A673 (cell line): Measurements from ENCODE around the gene TPX2. TPM values are rescaled to one million over a fixed set of nuclear protein-coding genes. Genes with fewer than 3 reads are reported as not detected.

ENCODE experiments used
- BruUV-seq: library from RNA; stranded (reverse); fragments of 400-500 nt; replicated peaks from 2 replicates; lab custom pipeline; 2021; lab: Mats Ljungman, UMichigan
- CTCF ChIA-PET: fragments of 300-600 bp; sonication (Branson Sonifier 250); formaldehyde crosslinking; loops from one replicate; lab custom pipeline; 2022; ENCODE audit warnings: antibody characterized with exemption; lab: Charles Lee
- POLR2A ChIA-PET: fragments of 300-600 bp; sonication (Branson Sonifier 250); formaldehyde crosslinking; loops from one replicate; lab custom pipeline; 2022; ENCODE audit warnings: antibody characterized with exemption; ENCODE audit not compliant: low non-redundant PET; lab: Charles Lee
- DNase-seq: peaks from one replicate; pipeline ENCODE4 v3.0.0-alpha.2; 2015; ENCODE audit warnings: low spot score
- H3K27ac ChIP-seq: fragments of 200-600 bp; sonication (generic); 2 replicates; pipeline ENCODE4 v1.5.1; 2016; ENCODE audit warnings: mixed run types, low read depth, mild to moderate bottlenecking, mixed read lengths, antibody characterized with exemption, low read length; ENCODE audit not compliant: poor library complexity, severe bottlenecking
- H3K27me3 ChIP-seq: fragments of 200-600 bp; sonication (generic); replicated peaks from 2 replicates; pipeline ENCODE4 v1.6.1; 2017; ENCODE audit warnings: mixed run types, low read depth, mild to moderate bottlenecking, mixed read lengths, antibody characterized with exemption, low read length; ENCODE audit not compliant: insufficient read depth, poor library complexity
- H3K36me3 ChIP-seq: fragments of 200-600 bp; sonication (generic); 2 replicates; pipeline ENCODE4 v1.6.1; 2016; ENCODE audit warnings: mixed run types, mild to moderate bottlenecking, mixed read lengths, antibody characterized with exemption, low read length; ENCODE audit not compliant: insufficient read depth, poor library complexity, severe bottlenecking
- H3K4me1 ChIP-seq: fragments of 200-600 bp; sonication (generic); 2 replicates; pipeline ENCODE4 v1.6.1; 2017; ENCODE audit warnings: mixed run types, mild to moderate bottlenecking, mixed read lengths, antibody characterized with exemption, low read length; ENCODE audit not compliant: insufficient read depth, poor library complexity, severe bottlenecking
- H3K4me3 ChIP-seq: fragments of 200-600 bp; sonication (generic); 2 replicates; pipeline ENCODE4 v1.5.1; 2016; ENCODE audit warnings: low read depth, mixed run types, mild to moderate bottlenecking, mixed read lengths, low read length; ENCODE audit not compliant: poor library complexity, severe bottlenecking
- H3K9me3 ChIP-seq: fragments of 200-600 bp; sonication (generic); 2 replicates; pipeline ENCODE4 v1.6.1; 2016; ENCODE audit warnings: mixed run types, low read depth, mild to moderate bottlenecking, mixed read lengths, antibody characterized with exemption, low read length; ENCODE audit not compliant: poor library complexity, severe bottlenecking
- CTCF ChIP-seq: fragments of 300-800, 200-600 bp; sonication (generic); conservative IDR thresholded peaks from 2 replicates; pipeline ENCODE4 v1.5.1; 2017; ENCODE audit warnings: low read depth, mild to moderate bottlenecking, antibody characterized with exemption, low read length, moderate library complexity, mixed read lengths
- EZH2 ChIP-seq: fragments of 200-600 bp; sonication (generic); IDR thresholded peaks from 2 replicates; pipeline ENCODE4 v1.6.1; 2017; ENCODE audit warnings: borderline replicate concordance, low read depth, mild to moderate bottlenecking, mixed read lengths, antibody characterized with exemption, low read length; ENCODE audit not compliant: poor library complexity, severe bottlenecking
- intact Hi-C: fragments of 100-400 bp; cut with micrococcal nuclease; formaldehyde crosslinking; loops from one replicate; pipeline ENCODE4 v1.10.0; 2022; ENCODE audit not compliant: unreplicated experiment
- total RNA-seq: library from RNA; stranded (reverse); gene quantifications from 2 replicates; pipeline ENCODE4 v1.2.3, GENCODE V29; 2021

TPX2 gene
- total RNA-seq, 1 experiment from 2014 or later: 187 TPM

GRCh38 chr20:31747640-31748039, 8.6 kb downstream of the TPX2 start:
- ChIA-PET CTCF (no interaction called here), POLR2A (no interaction called here)
- intact Hi-C loops: no loop called here
- Histone ChIP-seq H3K9me3 (no peaks in the 10 kb centered on the region), H3K36me3 (peaks cover 62% of the 10 kb centered on the region), H3K4me1 (no peaks in the 10 kb centered on the region), H3K27ac (no peak overlapping the region), H3K4me3 (no peak overlapping the region), H3K27me3 (no peaks in the 10 kb centered on the region)
- no peak for DNase-seq
- no peak for TF ChIP-seq EZH2
- TF ChIP-seq CTCF: no peak
- no TSS peak for BruUV-seq

- H3K36me3 ChIP-seq: peaks cover 56% of the 10 kb centered on the region
- no peak overlapping the region for H3K4me3 ChIP-seq
- ChIA-PET POLR2A (interaction anchor here (0.6 kb wide), 1 partner anchor 10 kb away, joined by 3 read pairs; the partner anchor contains the start of gene TPX2), CTCF (no interaction called here)
- no peak overlapping the region for H3K27ac ChIP-seq
- BruUV-seq: no TSS peak
- TF ChIP-seq EZH2: no peak
- TF ChIP-seq CTCF: no peak
- no peaks in the 10 kb centered on the region for H3K4me1 ChIP-seq
- DNase-seq: no peak
- H3K9me3 ChIP-seq: no peaks in the 10 kb centered on the region
- intact Hi-C loops: no loop called here
- H3K27me3 ChIP-seq: no peaks in the 10 kb centered on the region
Observed at GRCh38 chr20:31749223-31749622, 10.1 kb downstream of the TPX2 start.

GRCh38 chr20:31751126-31751525, 12.0 kb downstream of the TPX2 start:
- ChIA-PET POLR2A (no interaction called here), CTCF (no interaction called here)
- DNase-seq: no peak
- Histone ChIP-seq H3K36me3 (peaks cover 41% of the 10 kb centered on the region), H3K27me3 (no peaks in the 10 kb centered on the region), H3K4me3 (no peak overlapping the region), H3K27ac (no peak overlapping the region), H3K9me3 (no peaks in the 10 kb centered on the region), H3K4me1 (no peaks in the 10 kb centered on the region)
- intact Hi-C loops: no loop called here
- no TSS peak for BruUV-seq
- TF ChIP-seq EZH2: no peak
- TF ChIP-seq CTCF: no peak
